Smooth muscle cell of the brain vasculature (primary cell): ENCODE results near the gene ZFYVE1.
A peak's percentile ranks its signal among the peaks of the same experiment; 100 is the strongest.
"Not testable (repeated sequence)": the region's sequence is repeated elsewhere in the genome, so short reads cannot be mapped to it uniquely, and the experiment has no call there.

Experiments used
- DNase-seq: peaks from one replicate; pipeline ENCODE4 v3.0.0-alpha.2; 2012; ENCODE audit warnings: low read depth, low spot score

The ZFYVE1 gene

DNA sequence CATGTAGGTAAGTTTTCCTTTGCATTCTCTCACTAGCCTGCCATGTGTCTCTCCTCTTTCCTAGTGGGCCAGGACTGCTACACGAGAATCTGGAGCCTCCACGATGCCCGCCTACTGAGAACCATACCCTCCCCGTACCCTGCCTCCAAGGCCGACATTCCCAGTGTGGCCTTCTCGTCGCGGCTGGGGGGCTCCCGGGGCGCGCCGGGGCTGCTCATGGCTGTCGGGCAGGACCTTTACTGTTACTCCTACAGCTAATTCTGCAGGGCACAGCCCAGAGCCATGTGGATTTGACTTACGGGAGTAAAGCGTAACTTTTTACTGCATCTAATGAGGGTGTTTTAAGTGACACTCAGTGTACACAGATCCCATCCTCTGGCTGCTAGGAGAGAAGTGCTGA lies 68.4 kb downstream of the ZFYVE1 start:
- DNase-seq: no peak

DNA sequence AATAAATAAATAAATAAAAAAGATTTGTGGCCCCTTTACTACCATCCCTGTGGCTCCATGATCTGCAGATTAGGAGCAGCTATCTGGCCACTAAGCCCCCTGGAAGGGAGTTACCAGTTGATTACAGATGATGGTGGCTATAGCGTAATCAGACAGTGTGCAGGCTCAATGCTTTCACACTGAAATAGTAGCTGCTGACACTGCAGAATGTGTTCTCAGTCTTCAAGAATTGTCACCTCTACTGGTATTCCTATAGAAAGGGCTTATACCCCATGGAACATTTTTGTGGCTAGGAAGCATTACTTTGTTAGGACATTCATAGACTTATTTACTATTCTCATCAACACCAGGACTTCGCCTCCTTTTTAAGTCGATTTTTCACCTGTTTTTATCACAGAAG lies 69.7 kb downstream of the ZFYVE1 start:
- no peak for DNase-seq

DNA sequence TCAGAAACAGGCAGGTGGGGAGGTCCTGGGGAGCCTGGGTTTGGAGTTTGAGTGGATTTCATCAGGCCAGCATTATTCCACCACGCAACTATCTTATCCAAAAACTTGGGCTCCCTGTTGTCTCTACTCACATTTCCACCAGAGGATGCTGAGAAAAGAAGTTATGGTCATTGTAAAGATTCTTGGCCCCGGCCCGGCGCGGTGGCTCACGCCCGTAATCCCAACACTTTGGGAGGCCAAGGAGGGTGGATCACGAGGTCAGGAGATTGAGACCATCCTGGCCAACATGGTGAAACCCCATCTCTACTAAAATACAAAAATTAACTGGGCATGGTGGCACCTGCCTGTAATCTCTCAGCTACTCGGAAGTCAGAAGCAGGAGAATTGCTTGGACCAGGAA lies 70.2 kb downstream of the ZFYVE1 start:
- not testable (repeated sequence) for DNase-seq

- DNase-seq: no peak
Measured at GRCh38 chr14:72952171-72952570, 74.7 kb downstream of the ZFYVE1 start.

DNA sequence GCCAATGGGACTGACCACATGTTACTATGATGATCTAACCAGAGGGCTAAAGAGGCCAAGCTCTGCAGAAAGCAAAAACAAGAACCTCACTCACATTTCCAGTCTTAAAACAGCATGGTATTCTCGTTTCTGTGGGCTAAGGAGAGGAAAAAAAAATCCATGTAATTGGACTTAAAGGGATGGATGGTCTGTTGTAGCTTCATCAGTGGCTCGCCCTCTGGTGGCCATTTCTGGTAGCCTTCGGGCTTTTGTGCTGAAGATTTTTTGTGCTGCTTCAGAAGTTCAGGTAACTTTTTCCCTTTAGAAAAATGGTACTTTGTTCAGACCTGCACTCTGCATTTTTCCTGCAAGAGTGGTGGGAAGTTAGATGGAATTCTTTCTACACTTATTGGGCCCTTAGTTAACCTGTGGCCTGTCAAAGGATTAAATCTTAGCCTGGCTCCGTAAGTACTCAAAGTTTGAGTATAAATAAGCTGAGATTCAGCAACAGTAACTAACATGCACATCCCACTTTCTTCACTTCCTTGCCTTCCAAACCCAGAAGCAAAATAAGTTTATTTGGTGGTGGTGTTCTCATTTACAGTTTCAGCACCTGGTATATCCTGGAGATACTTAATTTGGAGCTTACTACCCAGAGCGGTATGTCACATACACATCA lies 78.3 kb downstream of the ZFYVE1 start:
- peak; percentile 35 for DNase-seq

DNA sequence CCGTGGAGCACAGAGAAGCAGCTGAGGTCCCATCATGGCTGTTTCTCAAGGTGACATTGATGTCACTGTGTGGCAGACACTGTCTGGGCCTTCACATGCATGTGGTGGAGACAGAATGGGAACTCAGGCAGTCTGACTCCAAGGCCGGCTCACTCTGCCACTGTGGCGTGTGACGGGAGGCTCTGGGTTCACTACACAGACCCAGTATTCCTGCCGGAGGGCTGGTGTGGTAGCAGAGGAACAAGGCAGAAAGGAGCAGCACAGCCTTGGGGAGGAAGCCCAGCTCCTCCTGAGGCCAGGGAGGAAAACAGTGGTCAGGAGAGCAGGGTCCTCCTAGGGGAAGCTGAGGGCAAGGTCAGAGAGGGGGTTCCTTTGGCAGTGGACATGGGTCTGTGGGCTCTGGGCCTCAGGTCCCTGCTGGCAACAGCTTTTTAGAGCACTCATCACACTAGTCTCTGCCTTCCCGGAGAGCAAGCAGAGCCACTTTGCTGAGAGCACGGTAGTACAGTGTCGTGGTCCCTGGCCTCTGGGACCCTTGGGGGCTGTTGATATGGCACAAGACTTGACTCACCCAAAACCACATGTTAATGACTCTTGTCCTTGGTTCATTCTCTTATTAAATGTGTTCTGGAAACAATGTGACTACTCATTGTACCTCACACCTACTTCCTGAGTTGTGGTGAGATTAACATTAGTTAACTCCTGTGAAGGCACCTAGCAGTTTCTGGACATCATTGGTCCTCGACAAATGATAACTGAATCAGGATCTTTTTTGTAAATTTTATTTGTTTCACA lies 79.3 kb downstream of the ZFYVE1 start:
- DNase-seq: no peak

DNA sequence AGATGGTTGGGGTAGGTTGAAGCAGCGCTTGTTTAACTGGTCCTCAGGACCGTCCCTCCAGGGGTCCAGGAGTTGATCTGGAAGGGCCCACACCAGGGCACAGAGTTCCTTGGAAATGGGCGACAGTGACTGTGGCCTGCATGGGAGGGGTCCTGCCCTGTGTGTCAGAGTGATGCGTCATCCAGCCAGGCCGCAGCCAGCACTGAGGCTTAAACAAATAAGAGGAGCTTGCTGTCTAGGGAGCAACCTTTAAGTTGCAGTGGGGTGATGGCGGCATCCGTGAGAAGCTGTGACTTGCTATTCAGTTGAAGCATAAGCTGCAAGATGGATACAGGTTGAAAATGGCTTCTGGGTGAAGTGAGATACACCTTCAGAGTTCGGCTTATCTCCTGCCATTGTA lies 80.4 kb downstream of the ZFYVE1 start:
- DNase-seq: peak; percentile 15

- DNase-seq: no peak
Measured at GRCh38 chr14:72945356-72946027, 81.4 kb downstream of the ZFYVE1 start.

- no peak for DNase-seq
Measured at GRCh38 chr14:72943876-72944430, 83.0 kb downstream of the ZFYVE1 start.

DNA sequence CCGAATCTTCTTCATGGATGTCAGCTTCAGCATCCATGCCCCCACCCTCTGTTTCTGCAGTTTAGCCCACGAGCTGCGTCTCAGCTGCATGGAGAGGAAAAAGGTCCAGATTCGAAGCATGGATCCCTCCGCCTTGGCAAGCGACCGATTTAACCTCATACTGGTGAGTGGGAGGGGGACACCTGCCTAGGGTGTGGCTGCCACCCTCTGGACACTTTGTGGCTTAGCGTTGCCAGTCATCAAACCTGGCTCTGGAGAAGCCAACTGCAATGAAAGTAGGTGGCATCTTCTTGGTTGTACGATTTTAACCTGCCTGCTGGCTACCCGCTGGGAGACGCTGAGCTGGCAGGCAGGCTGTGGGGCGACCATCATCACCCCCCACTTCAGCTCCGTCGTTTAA lies 84.0 kb downstream of the ZFYVE1 start:
- no peak for DNase-seq

GRCh38 chr14:72941286-72941985 lies 85.5 kb downstream of the ZFYVE1 start:
- no peak for DNase-seq

DNA sequence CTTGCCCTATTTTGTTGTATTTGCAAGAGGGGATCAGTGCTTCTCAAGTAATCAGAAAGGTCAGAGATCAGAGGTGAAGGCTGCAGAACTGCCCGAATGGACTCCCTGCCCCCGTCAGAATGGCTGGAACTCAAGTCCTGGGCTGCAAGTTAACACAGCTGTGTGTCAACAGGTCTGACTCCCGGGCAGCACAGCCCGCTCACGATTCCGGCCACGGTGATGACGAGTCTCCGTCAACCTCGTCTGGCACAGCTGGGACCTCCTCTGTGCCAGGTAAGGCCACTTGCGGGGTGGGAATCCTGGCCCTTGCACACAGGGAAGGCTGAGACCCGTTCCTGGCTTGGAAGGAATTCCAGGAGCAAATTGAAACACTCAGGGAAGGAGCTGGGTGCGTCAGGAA lies 87.3 kb downstream of the ZFYVE1 start:
- DNase-seq: no peak

- DNase-seq: no peak
Measured at GRCh38 chr14:72932893-72933292, 94.0 kb downstream of the ZFYVE1 start.

- DNase-seq: no peak
Measured at GRCh38 chr14:72929316-72930080, 97.4 kb downstream of the ZFYVE1 start.

GRCh38 chr14:72928872-72929271 lies 98.0 kb downstream of the ZFYVE1 start:
- no peak for DNase-seq

DNA sequence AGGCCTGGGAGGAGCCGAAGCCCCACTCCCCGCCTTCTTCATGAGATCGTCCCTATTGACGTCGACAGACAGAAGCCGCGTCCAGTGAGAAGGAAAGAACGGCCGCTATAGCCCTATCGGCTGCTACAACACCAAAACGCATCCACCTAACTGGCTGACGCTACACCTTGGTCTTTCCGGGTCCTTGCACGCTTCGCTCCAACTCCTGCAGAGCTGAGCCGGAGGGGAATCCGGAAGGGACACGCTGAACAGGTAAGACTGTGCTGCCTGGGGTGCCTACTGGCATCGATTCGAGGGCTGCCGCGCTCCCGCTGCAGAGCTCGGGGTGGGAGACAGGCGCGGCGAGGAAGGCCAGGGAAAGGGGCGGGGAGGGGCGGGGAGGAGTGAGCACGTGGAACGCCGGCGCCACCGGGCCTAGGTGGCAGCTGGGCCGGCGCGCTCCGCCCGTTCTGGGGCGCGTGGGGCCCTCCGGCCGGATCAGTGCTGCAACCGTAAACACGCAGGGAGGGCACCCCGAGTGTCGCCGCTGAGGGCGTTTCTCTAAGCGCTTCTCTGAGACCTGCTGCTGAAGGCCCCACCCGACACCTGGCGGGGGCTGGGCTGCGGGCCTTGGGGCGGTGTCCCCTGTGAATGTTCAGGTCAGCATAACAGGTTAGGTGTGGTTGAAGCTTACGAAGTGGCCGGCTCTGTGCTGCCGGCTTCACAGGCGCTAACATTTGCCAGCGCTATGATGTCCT lies 100.4 kb downstream of the ZFYVE1 start, which contains the start of gene DCAF4:
Gene DCAF4 (plus strand): TSS at position 173 of the 737 bp plus-strand sequence. CDS start 11,515 bp downstream, outside the sequence.
- DNase-seq: peak; percentile 92

GRCh38 chr14:72925815-72926291 lies 101.1 kb downstream of the ZFYVE1 start:
- no peak for DNase-seq

DNA sequence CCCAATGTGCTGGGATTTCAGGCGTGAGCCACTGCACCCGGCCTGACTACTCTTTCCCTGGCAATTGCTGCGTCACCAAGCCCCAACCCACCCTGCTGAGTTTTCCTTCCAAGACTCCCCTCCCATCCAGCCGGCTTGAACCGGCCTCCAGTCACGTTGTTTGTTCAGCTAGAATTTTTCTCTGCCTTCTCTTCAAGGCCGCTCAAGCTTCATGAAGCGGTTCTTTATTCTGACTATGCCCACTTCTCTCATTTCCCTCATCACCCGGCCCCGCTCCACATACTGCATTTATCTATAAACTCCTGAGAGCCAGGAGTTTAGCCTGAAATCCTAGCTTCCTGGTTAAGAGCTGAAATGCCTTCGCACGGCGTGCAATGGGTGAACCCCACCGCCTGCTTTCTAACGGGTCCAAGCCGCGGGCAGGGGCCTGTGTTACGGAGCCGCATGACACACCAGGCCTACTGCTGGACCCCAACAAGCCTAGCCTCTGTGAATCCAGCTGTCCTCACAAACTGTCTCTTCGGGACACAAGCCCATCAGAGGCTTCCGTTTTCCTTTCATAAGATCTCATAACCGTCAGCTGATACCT lies 101.6 kb downstream of the ZFYVE1 start:
- DNase-seq: no peak

DNA sequence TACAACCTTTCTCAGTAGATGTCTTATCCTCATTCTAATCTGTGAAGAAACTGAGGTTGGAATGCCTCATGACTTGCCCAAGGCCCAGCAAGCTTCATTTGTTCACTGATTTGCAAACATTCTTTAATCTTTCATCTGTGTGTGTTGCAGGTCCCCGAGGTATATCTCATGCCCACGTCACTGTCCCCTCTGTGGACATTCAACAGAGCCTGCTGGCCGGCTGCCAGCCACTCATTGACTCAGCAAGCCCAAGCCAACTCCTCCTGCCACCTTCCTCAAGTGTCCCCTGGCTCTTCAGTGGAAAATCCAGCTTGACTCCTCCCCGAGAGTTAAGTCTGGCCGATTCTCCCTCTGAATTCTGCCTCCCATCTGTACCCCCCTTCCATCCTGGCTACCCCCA lies 102.6 kb downstream of the ZFYVE1 start:
- no peak for DNase-seq

DNA sequence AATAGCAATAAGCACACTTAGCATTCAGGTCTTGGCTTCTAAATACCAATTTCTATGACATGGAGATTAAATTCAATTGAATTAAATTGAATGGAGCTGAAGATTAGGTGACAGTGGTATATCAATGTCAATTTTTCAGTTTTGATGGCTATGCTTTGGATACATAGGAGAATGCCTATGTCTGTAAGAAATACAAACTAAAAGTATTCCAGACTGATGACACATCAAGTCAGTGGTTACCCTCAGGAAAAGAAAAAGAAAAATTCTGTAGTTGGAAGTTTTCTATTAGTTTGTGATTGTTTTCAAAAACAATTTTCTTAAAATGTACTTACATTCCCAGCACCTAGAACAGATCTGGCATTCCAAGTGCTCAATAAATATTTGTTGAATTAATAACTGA lies 105.5 kb downstream of the ZFYVE1 start:
- no peak for DNase-seq
